ENCODE measurements around the gene PRKCH. TPM values are rescaled to one million over a fixed set of nuclear protein-coding genes. Genes with fewer than 3 reads are reported as not detected.

PRKCH gene
- total and polyA plus RNA-seq, 2 donors (not counting 3 experiments of a cell fraction or from before 2014, with no cell fraction given), result 97.7 to 103 TPM

DNA sequence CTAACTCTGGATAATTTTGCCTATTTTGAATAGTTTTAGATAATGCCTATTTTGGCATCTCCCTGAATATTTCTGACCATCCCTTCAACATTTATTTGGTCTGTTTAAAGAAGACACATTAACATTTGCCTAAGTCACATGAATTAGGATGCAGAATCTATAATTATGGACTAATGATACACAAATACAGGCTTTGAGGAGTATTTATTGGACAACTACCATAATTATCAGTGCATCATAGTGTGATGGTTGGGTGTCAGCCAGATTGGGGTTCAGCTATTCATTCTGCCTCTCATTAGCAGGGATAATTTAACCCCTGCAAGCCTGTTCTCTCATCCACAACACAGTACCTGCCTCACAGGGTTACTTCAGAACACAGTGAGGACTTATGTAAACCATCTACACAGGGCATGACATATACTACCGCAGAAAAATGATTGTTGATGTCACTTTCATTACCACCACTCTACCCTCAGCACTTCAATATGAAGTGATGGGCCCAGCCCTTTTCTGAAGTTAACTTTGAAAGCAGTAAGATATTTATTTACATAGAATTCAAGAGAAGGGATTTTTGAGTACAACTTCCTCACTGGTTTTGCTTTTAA is 14.4 kb downstream of the PRKCH start:
- TF ChIP-seq, protein P1, sequence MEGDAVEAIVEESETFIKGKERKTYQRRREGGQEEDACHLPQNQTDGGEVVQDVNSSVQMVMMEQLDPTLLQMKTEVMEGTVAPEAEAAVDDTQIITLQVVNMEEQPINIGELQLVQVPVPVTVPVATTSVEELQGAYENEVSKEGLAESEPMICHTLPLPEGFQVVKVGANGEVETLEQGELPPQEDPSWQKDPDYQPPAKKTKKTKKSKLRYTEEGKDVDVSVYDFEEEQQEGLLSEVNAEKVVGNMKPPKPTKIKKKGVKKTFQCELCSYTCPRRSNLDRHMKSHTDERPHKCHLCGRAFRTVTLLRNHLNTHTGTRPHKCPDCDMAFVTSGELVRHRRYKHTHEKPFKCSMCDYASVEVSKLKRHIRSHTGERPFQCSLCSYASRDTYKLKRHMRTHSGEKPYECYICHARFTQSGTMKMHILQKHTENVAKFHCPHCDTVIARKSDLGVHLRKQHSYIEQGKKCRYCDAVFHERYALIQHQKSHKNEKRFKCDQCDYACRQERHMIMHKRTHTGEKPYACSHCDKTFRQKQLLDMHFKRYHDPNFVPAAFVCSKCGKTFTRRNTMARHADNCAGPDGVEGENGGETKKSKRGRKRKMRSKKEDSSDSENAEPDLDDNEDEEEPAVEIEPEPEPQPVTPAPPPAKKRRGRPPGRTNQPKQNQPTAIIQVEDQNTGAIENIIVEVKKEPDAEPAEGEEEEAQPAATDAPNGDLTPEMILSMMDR (IDR thresholded peaks at IDR 0.05; ENCODE audit: extremely low read depth in 1 of 2, insufficient read depth in 1 of 2, low read depth in 1 of 2, low read length in 2 of 2), result no peak
- no peak for TF ChIP-seq GATA2 (IDR thresholded peaks at IDR 0.05; ENCODE audit: insufficient read depth, insufficient read length, low read depth, low read length)
- no peak for TF ChIP-seq POLR2A (IDR thresholded peaks at IDR 0.05; ENCODE audit: low read depth, low read length)
- TF ChIP-seq EZH2 (IDR thresholded peaks at IDR 0.05; ENCODE audit: borderline replicate concordance, low read depth, low read length, severe bottlenecking), result no peak
- no peak for TF ChIP-seq POLR2AphosphoS5 (IDR thresholded peaks at IDR 0.05; ENCODE audit: insufficient read depth, low read depth, low read length)
- no peak for TF ChIP-seq MYC (IDR thresholded peaks at IDR 0.05; ENCODE audit: low read depth, low read length)
- TF ChIP-seq FOS (IDR thresholded peaks at IDR 0.05; ENCODE audit: borderline replicate concordance, insufficient read depth, low read length), result no peak
- no peak for TF ChIP-seq JUN (IDR thresholded peaks at IDR 0.05; ENCODE audit: borderline replicate concordance, insufficient read depth, insufficient read length, low read depth)
- TF ChIP-seq, protein P2, sequence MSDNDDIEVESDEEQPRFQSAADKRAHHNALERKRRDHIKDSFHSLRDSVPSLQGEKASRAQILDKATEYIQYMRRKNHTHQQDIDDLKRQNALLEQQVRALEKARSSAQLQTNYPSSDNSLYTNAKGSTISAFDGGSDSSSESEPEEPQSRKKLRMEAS (IDR thresholded peaks at IDR 0.05; ENCODE audit: insufficient read depth, insufficient read length), result no peak
- no peaks in the 10 kb centered on the region for H3K27me3 ChIP-seq (ENCODE audit: control insufficient read depth in 2 of 2, insufficient read depth in 2 of 2, low read length in 2 of 2)
- ChIA-PET POLR2A (no interaction called here), CTCF (interaction anchor here (1.2 to 4.1 kb wide), 3 partner anchors 9 to 39 kb away, joined by 3 to 17 read pairs (median 7); no protein-coding TSS in a partner anchor)
- intact Hi-C loops (cut with micrococcal nuclease) (no loop called here), dilution Hi-C loops (cut with MboI; ENCODE audit: extremely low pct_ligation_motif_present, low sequenced_read_pairs) (no loop called here)
- no peaks in the 10 kb centered on the region for H3K9me3 ChIP-seq (replicated peaks; ENCODE audit: control insufficient read depth, insufficient read depth, low read length)
- peaks cover 0 to 6% of the 10 kb centered on the region in 2 experiments for H3K36me3 ChIP-seq (ENCODE audit: control insufficient read depth in 2 of 2, extremely low read depth in 1 of 2, insufficient read depth in 2 of 2, low read length in 2 of 2)
- H3K27ac ChIP-seq (ENCODE audit: insufficient read depth, low read depth, low read length), result no peak overlapping the region
- no peaks in the 10 kb centered on the region for H3K9me1 ChIP-seq (replicated peaks; ENCODE audit: control insufficient read depth, extremely low read depth, insufficient read depth, low read length)
- H3K9ac ChIP-seq (replicated peaks; ENCODE audit: extremely low read depth, insufficient read depth, low read length), result no peak overlapping the region
- peaks cover 2% of the 10 kb centered on the region for H4K20me1 ChIP-seq (replicated peaks; ENCODE audit: control insufficient read depth, extremely low read depth, insufficient read depth, low read length)
- H3K4me3 ChIP-seq (replicated peaks in 1 of 3; ENCODE audit: insufficient read depth in 1 of 3, low read depth in 1 of 3, low read length in 3 of 3), result no peak overlapping the region
- DNase-seq (ENCODE audit: low read depth, low spot score), result no peak
- no peak overlapping the region for H2AFZ ChIP-seq (ENCODE audit: low read depth, low read length)
- FAIRE-seq, result no peak
- no TSS peak for BruUV-seq (replicated peaks)
- peak overlapping the region; percentile 9 for H3K4me2 ChIP-seq (ENCODE audit: insufficient read depth, low read length)
- H3K4me1 ChIP-seq (ENCODE audit: control insufficient read depth, extremely low read depth, insufficient read depth, low read length), result peaks cover 60% of the 10 kb centered on the region
- H3K79me2 ChIP-seq (ENCODE audit: control insufficient read depth, insufficient read depth, low read length), result peaks cover 92% of the 10 kb centered on the region
